SK-N-DZ (cell line): ENCODE results near the gene PSMG1.
A peak's percentile ranks its signal among the peaks of the same experiment; 100 is the strongest.
"Not testable (repeated sequence)": the region's sequence is repeated elsewhere in the genome, so short reads cannot be mapped to it uniquely, and the experiment has no call there.

Experiments
- DNase-seq: peaks from one replicate; pipeline ENCODE4 v3.0.0-alpha.2; 2015; ENCODE audit warnings: low spot score

Gene PSMG1

DNA sequence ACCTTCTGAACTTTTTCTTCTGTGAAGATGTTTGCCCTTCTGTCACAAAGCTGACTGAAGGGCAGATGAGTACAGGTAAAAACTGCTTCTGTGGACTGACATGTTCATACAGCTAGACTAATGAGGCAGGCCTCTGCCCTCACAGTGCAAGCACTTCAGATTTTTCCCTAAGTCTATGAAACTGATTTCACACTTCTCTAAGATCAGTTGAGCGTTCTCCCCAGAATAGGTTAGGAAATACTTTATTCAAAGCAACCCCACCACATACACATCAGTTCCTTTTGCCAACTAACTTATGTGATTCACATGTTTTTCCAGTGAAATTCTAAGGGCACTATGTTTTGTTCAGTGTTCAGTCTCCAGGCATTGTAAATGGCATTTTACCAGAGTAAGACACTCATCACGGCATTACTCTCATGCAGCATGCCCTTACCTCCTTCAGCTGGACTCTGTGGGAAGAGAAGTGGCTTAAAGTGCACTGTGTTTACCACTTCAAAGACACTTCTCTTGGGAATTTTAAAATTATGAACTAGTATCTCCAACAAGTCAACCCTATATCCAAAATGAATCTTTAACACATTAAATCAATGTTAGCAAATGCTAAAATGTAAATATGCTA, 5.4 kb upstream of the PSMG1 start:
- DNase-seq, result no peak

- DNase-seq, result no peak
These were observed 3.9 kb upstream of the PSMG1 start for GRCh38 chr21:39187141-39187540.

- no peak for DNase-seq
These were observed 3.4 kb upstream of the PSMG1 start for GRCh38 chr21:39186676-39187075.

DNA sequence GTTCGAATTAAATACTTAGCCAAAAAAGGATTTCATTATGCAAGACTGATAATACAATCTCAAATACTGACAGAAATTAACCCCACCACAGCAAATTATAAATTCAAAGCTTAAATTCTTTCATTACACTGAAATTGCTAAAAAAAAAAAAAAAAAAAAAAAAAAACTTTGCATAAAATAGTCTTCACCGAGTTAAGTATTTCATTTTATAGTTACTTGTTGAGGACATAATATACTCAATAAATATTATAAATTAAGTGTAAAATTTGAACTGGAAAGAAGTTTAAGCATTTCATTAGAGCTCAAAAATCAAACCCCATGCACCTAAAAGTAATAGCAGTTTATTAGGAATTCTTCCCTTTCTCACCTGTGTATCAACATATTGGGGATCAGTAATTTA, 1.9 kb upstream of the PSMG1 start:
- no peak for DNase-seq

DNA sequence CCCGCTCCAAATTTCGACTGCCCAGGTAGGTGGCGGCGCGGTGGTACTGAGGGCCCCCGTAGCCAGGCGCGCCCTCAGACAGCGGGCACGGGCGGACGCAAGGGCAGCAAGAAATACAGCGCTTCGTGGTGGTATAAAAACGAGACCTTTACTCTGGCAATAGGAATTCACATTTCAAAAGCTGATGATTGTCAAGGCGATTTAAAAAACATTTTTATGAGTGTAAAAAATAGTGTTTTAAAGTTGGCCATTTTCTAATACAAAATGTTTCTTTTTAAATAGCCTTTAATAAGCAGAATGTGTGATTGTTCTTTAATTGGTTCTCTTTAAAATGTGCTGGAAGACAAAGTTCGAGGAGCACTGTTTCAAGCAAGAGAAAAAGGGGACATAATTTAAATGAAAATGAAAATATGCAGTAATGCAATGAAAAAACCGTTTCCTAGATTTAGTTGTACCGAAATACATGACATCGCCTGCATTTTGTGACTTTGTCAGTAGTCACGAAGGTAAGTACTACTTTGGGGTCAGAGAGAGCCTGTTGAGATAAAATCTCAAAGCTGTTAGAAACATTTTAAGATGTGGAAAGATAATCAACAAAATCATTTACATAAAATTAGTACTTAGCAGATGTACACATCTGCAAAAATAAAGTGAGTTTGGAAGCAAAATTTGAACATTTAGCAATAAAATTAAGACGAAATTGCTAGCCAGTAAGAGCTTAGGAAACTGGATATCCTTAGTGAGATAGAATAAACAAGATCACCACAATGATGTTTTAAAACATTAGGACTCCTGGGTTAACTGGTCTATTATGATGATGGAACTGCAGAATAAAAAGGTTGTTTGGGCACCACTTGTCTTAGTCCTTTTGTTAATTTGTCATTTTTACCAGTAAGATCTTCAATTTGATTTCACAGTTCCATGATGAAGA, 1.1 kb upstream of the PSMG1 start:
- peak; percentile 17 for DNase-seq

DNA sequence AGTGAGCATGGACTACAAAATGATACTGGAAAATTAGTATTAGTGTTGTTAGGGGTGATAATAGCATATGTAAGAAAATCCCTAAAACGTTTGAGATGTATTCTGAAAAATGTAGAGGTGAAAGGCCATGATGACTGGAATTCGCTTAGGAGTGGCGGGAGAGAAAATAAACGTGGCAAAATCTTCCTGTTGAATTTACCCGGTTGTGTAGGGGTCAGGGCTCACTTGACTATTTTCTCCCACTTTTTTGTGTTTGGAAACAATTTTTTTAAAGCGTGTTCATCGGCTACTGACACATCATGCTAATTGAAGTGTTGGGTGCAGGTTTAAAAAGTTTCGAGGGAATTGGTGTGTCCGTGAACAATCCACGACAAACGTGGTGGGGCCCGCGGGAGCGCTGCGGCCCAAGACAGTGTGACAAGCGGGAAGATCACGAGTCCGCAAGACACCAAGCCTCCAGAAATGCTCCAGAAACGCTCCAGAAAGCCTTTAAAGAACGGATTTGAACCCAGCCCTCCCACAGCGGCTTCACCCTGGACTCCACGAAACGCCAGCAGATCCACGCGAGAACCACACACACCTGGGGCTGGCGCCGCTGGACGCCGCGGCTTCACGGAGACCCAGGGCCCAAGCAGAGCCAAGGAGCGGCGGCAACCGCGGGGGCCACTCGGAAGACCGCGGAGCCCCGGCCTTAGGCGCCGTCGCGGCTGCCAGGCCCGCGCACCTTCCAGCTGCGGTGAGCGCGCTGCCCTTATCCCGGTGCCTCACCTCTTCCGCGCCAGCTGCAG, 573 bp downstream of the PSMG1 start:
- DNase-seq, result peak; percentile 31

GRCh38 chr21:39182016-39182415, 1.2 kb downstream of the PSMG1 start:
- no peak for DNase-seq

DNA sequence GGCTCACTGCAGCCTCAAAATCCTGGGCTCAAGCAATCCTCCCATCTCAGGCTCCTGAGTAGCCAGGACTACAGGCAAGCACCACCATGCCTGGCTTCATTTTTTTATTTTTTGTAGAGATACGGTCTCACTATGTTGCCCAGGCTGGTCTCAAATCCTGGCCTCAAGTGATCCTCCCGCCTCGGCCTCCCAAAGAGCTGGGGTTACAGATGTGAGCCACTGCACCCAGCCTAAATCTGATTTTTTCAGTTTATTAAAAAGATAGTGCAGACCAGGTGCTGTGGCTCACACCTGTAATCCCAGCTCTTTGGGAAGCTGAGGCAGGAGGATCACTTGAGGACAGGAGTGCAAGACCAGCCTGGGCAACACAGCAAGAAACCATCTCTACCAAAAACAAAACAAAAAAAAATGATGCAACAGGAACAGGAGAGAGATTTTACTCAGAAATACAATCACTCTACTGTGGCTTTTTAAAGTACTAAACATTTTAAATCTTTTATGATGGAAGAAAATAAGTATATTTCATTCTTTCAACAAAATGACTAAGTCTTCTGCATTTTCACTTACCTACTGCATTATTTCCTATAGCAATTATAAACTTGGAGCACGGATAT, 1.9 kb downstream of the PSMG1 start:
- no peak for DNase-seq

DNA sequence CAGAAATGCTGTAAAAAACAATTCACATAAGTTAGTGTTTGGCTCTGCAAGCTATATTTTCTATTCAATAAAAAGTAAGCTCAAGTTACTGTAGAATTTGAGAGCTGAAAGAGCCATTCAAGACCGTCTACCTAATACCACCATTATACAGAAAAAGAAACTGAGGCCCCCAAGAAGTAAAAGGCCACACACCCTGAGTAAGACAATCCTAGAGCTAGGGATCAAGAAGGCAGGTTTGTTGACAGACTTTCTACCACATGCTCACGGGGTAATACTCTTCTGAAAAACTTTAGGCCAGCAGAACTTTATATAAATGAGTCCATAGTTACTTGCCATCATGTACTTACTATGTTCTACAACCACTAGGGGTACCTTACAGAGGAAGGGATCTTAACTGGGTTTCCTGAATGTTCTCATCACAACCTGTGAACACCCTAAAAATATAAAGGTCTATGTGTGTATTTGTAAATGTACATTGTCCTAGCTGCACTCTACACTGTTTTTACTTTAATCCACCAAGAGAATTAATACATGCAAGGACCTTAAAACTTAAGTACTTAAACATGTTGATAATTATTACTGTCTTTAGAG, 2.7 kb downstream of the PSMG1 start:
- no peak for DNase-seq

GRCh38 chr21:39178421-39178820, 4.8 kb downstream of the PSMG1 start:
- DNase-seq, result no peak

GRCh38 chr21:39176271-39176709, 7.0 kb downstream of the PSMG1 start:
- no peak for DNase-seq

DNA sequence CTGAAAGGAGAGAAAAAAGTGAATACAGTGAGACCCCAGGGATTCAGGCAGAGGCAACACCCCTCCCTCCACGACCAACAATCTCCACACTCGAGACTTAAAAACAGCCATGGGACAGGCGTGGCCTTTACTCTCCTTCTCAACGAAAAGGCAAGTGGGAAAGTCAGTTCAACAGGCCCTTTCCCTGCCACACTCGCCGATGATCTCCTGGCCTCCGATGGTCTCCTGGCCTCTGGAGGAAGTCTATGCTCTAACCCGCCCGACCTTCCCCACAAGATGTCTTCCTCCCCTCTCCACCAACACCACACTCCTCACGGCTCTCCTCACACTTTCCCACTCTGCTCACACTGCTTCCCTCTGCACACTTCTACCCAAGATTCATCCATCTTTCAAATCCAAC, 7.6 kb downstream of the PSMG1 start:
- no peak for DNase-seq

GRCh38 chr21:39175154-39175553, 8.1 kb downstream of the PSMG1 start:
- no peak for DNase-seq

DNA sequence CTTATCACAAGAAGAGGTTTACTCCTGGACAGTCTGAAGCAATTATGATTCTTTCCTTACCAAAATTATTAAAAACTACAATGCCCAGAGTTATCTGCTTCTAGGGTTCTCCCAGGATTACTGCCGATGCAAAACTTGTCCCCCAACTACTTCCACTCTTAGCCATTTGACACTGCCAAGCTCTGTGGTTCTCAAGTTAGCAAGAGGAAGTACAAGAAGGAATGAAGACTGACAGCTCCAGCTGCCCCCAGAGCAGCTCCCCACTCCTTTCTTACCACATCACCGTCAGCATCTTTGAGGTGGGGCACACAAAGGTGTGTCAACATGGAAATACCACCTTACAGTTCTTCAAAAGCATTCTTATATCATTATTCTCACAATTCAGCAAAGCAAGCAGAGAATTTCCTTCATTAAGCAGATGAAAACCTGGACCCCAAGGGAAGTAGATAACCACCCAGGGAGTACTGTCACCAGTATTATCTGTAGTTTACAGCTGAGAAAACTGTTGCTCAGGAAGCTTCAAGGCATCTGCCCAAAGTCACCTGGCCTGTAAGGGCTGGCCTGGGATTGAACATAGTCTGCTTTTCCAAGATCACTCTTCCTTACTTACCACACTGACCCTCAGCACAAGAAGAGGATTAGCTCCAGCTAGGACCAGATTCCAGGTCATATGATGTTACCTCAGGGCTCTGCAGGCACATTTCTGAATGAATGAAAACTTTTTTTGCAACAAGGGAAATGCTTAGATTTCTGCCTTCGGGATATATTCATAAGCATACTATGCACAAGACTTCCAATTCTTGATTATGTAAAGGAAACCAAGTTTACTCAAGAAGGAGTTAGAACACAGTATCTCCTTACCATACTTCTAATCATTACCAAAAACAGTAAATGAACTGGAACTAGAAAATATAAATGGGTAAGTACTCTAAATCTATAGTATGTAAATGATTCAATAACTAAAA, 9.3 kb downstream of the PSMG1 start:
- DNase-seq, result no peak

DNA sequence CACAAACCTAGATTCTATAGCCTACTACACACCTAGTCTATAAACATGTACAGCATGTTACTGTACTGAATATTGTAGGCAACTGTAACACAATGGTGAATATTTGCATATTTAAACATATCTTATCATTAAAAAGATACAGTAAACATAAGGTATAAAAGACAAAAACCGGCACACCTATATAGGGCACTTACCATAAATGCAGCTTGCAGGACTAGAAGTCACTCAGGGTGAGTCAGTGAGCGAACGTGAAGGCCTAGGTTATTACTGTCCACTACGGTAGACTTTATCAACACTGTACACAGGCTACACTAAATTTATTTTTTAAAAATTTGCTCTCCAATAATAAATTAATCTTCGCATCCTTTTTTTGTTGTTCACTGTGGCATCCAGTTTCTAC, 13.3 kb downstream of the PSMG1 start:
- no peak for DNase-seq

- no peak for DNase-seq
These were observed 14.5 kb downstream of the PSMG1 start for GRCh38 chr21:39168800-39169199.

DNA sequence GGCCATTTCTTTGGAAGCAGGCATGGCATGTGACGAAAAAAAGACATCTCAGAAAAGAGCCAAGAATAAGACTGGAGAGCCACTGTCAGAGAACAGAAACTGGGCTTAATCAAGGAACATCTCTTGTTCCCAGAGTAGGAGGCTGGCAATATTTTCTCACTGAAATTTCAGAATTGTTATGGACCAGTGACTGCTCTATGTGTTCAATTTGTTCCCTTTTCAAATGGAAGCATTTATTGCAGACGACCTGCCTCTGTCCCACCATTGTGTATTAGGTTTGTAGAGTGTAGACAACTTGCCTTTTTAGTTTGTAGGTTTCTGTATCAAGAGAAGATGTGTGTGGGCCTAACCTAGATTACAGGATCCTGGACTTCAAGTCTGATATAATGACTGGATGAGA, 18.7 kb downstream of the PSMG1 start:
- no peak for DNase-seq

- DNase-seq, result no peak
These were observed 22.2 kb downstream of the PSMG1 start for GRCh38 chr21:39161064-39161463.

- no peak for DNase-seq
These were observed 23.7 kb downstream of the PSMG1 start for GRCh38 chr21:39159342-39160063.

GRCh38 chr21:39157241-39157640, 26.0 kb downstream of the PSMG1 start:
- DNase-seq, result not testable (repeated sequence)
